ENCODE data around the gene OR5D14. TPM values are rescaled to one million over a fixed set of nuclear protein-coding genes. Genes with fewer than 3 reads are reported as not detected.

The OR5D14 gene
- not detected in 2 replicates for total RNA-seq

GRCh38 chr11:55795256-55795655 lies at the start of gene OR5D14:
OR5D14 (plus strand) TSS chr11:55795556; CDS start chr11:55795556, 0 bp downstream.

GRCh38 chr11:55773138-55773537 lies 22.2 kb upstream of the OR5D14 start, which contains the start of gene OR5D13:
OR5D13 (plus strand) TSS chr11:55773438; CDS start chr11:55773438, 0 bp downstream.

GRCh38 chr11:55811067-55811466 lies 15.7 kb downstream of the OR5D14 start, which contains the start of gene OR5L1:
OR5L1 (plus strand) TSS chr11:55811367; CDS start chr11:55811467, 100 bp downstream.

GRCh38 chr11:55819330-55819729 lies 24.0 kb downstream of the OR5D14 start, which contains the start of gene OR5D18:
OR5D18 (plus strand) TSS chr11:55819630; CDS start chr11:55819630, 0 bp downstream.

GRCh38 chr11:55826919-55827318 lies 31.6 kb downstream of the OR5D14 start, which contains the start of gene OR5L2:
OR5L2 (plus strand) TSS chr11:55827219; CDS start chr11:55827219, 0 bp downstream.

DNA sequence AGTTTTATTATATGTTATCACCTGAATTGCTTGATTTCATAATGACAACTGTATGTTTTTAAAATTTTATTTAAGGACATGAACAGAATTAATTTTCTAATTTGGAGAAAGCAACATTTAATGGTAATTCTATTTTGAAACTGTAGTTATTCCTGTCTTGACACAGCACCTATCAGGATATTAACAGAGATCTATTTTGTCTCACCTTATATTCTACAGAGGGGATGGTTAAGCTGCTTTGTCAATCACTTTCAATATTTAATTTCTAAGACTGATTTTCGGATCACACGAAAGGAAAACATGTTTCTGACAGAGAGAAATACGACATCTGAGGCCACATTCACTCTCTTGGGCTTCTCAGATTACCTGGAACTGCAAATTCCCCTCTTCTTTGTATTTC lies 43.1 kb downstream of the OR5D14 start, which contains the start of gene OR5D16:
TSS of gene OR5D16 (plus strand) at position 301 of the 400 bp plus-strand sequence. CDS start at position 301, 0 bp downstream.

Other genes starting within 250 kb of the OR5D14 start
- not detected in 2 replicates for gene OR4C15, start 241.1 kb upstream of the OR5D14 start, total RNA-seq
- not detected in 2 replicates for gene OR4C16, start 223.4 kb upstream of the OR5D14 start, total RNA-seq
- not detected in 2 replicates for gene OR4C11, start 187.9 kb upstream of the OR5D14 start, total RNA-seq
- not detected in 2 replicates for gene OR4P4, start 160.4 kb upstream of the OR5D14 start, total RNA-seq
- not detected in 2 replicates for gene OR4S2, start 147.2 kb upstream of the OR5D14 start, total RNA-seq
- not detected in 2 replicates for gene OR4C6, start 133.4 kb upstream of the OR5D14 start, total RNA-seq
- gene OR5D13, start 22.1 kb upstream of the OR5D14 start, total RNA-seq: not detected in 2 replicates
- gene OR5L1, start 15.8 kb downstream of the OR5D14 start, total RNA-seq: not detected in 2 replicates
- gene OR5D18, start 24.1 kb downstream of the OR5D14 start, total RNA-seq: not detected in 2 replicates
- not detected in 2 replicates for gene OR5L2, start 31.7 kb downstream of the OR5D14 start, total RNA-seq
- not detected in 2 replicates for gene OR5D16, start 43.2 kb downstream of the OR5D14 start, total RNA-seq
- not detected in 2 replicates for gene TRIM51, start 87.7 kb downstream of the OR5D14 start, total RNA-seq
- not detected in 2 replicates for gene OR5W2, start 119.0 kb downstream of the OR5D14 start, total RNA-seq
- gene OR5I1, start 140.8 kb downstream of the OR5D14 start, total RNA-seq: not detected in 2 replicates
- not detected in 2 replicates for gene OR10AG1, start 174.4 kb downstream of the OR5D14 start, total RNA-seq
- not detected in 2 replicates for gene OR5F1, start 199.1 kb downstream of the OR5D14 start, total RNA-seq
- gene OR5AS1, start 232.1 kb downstream of the OR5D14 start, total RNA-seq: not detected in 2 replicates

Data from epithelial cell of alveolus of lung (primary cell).